HCT116 (cell line): ENCODE results near the gene ELOVL3.

Experiments
- EZH2 ChIP-seq: fragments of 200-600 bp; sonication (generic); IDR thresholded peaks from 2 replicates; pipeline ENCODE4 v1.6.1; 2017; ENCODE audit warnings: antibody characterized with exemption, mixed run types
- POLR2A ChIP-seq: IDR thresholded peaks from 2 replicates; pipeline ENCODE4 v1.7.0; 2011; ENCODE audit warnings: borderline replicate concordance; ENCODE audit not compliant: insufficient read depth, insufficient read length; ENCODE audit errors: extremely low read depth

DNA sequence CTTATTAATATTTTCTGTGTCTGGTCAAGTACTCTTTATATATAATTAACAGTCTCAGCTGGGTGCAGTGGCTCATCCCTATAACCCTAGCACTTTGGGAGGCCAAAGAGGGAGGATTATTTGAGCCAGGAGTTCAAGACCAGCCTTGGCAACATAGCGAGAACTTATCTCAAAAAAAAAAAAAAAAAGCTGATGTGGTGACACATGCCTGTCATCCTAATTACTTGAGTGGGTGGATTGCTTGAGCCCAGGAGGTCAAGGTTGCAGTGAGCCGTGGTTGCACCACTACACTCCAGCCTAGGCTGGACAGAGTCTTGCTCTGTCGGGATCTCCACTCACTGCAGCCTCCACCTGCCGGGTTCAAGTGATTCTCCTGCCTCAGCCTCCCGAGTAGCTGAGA lies 6.7 kb upstream of the ELOVL3 start:
- TF ChIP-seq EZH2 (no peak), POLR2A (no peak)
